Kidney (tissue), 14 donors: ENCODE results near the gene C7orf33. TPM values are rescaled to one million over a fixed set of nuclear protein-coding genes. Genes with fewer than 3 reads are reported as not detected.

Experiments
- DNase-seq, 5 donors: peaks; one replicate each; pipeline ENCODE4 v3.0.0-alpha.2; 2013 to 2020
- FAIRE-seq: peaks from 2 replicates; lab custom pipeline; 2012; peaks lifted over from hg19 to GRCh38; lab: Jason Lieb, UNC
- H3K27ac ChIP-seq, 2 donors: one replicate each; pipeline ENCODE4 v1.7.0; 2013; ENCODE audit warnings: low read depth in 2 of 2, low read length in 2 of 2, inconsistent platforms in 1 of 2
- H3K27me3 ChIP-seq: one replicate; pipeline ENCODE4 v1.7.1; 2013; ENCODE audit warnings: low read length, inconsistent platforms; ENCODE audit not compliant: control insufficient read depth, insufficient read depth
- H3K36me3 ChIP-seq, 3 donors: one replicate each; pipeline versions ENCODE4 v1.7.0 to v1.7.1; 2013; ENCODE audit warnings: low read length in 3 of 3, control low read depth in 1 of 3, inconsistent platforms in 1 of 3; ENCODE audit not compliant: insufficient read depth in 3 of 3, control insufficient read depth in 2 of 3
- H3K4me1 ChIP-seq, 3 donors: one replicate each; pipeline versions ENCODE4 v1.7.0 to v1.7.1; 2013; ENCODE audit warnings: low read length in 3 of 3, inconsistent platforms in 1 of 3, low read depth in 1 of 3; ENCODE audit not compliant: control insufficient read depth in 2 of 3, insufficient read depth in 2 of 3
- H3K4me3 ChIP-seq, 3 donors: one replicate each; pipeline versions ENCODE4 v1.7.0 to v1.8.1; 2013; ENCODE audit warnings: low read length in 3 of 3, control low read depth in 1 of 3, inconsistent platforms in 1 of 3
- H3K9ac ChIP-seq, 3 donors: one replicate each; pipeline versions ENCODE4 v1.7.0 to v1.7.1; 2013; ENCODE audit warnings: low read length in 3 of 3, control low read depth in 1 of 3, inconsistent platforms in 1 of 3
- H3K9me3 ChIP-seq, 3 donors: one replicate each; pipeline versions ENCODE4 v1.7.0 to v1.7.1; 2013; ENCODE audit warnings: low read length in 3 of 3, control low read depth in 1 of 3, inconsistent platforms in 1 of 3; ENCODE audit not compliant: control insufficient read depth in 2 of 3, insufficient read depth in 1 of 3
- CTCF ChIP-seq: IDR thresholded peaks from 3 replicates; pipeline ENCODE4 v1.5.1; 2012; ENCODE audit warnings: mild to moderate bottlenecking, moderate library complexity, borderline replicate concordance; ENCODE audit not compliant: insufficient read depth; ENCODE audit errors: extremely low read depth
- intact Hi-C: fragments of 100-400 bp; cut with DNase I; formaldehyde crosslinking; loops from one replicate; pipeline ENCODE4 v1.11.1; 2022
- polyA plus RNA-seq: library from polyadenylated mRNA; stranded (reverse); fragments of 350-450 nt; fragmentation: Illumina TruSeq; extraction: RNeasy Lipid Tissue Mini Kit (QIAGEN cat#74804); gene quantifications from one replicate; pipeline ENCODE4 v1.2.3, GENCODE V29; 2014; ENCODE audit warnings: low read depth, low replicate concordance; ENCODE audit not compliant: insufficient read depth
- total RNA-seq: library from RNA; stranded (reverse); fragmentation: NEBNext Ultra II Directional; extraction: Animal tissue kit (Norgen Biotek cat#: 25700); gene quantifications from one replicate; pipeline ENCODE4 v1.2.1, GENCODE V29; 2021
- donor health status: control.
- donor health status: control.
- donor health status: control.
- donor health status: control.
- donor health status: control.
- donor health status: DM: yes; HTN: yes; CAD: no.
- donor health status: Normal renal cell carcinoma (clear cell type).

The C7orf33 gene
- total and polyA plus RNA-seq, 2 donors from 2014 or later: not detected

GRCh38 chr7:148625342-148625741 is 34.8 kb downstream of the C7orf33 start:
- no peaks in the 10 kb centered on the region for H3K9me3 ChIP-seq
- no peak overlapping the region for H3K27ac ChIP-seq
- no peak for TF ChIP-seq CTCF
- DNase-seq (peak in 3 of 5 donors; percentile 38 to 62 (median 60)), FAIRE-seq (no peak)
- H3K4me3 ChIP-seq: no peak overlapping the region
- intact Hi-C loops: no loop called here
- no peaks in the 10 kb centered on the region for H3K36me3 ChIP-seq
- H3K4me1 ChIP-seq: no peaks in the 10 kb centered on the region
- H3K27me3 ChIP-seq: peaks cover 2% of the 10 kb centered on the region
- no peak overlapping the region for H3K9ac ChIP-seq

GRCh38 chr7:148626828-148627227 is 36.3 kb downstream of the C7orf33 start:
- no peak for DNase-seq
- no peaks in the 10 kb centered on the region for H3K36me3 ChIP-seq
- intact Hi-C loops: no loop called here
- no peak overlapping the region for H3K4me3 ChIP-seq
- H3K27ac ChIP-seq: no peak overlapping the region
- no peak for FAIRE-seq
- H3K9me3 ChIP-seq: no peaks in the 10 kb centered on the region
- H3K9ac ChIP-seq: no peak overlapping the region
- no peaks in the 10 kb centered on the region for H3K4me1 ChIP-seq
- TF ChIP-seq CTCF: no peak
- H3K27me3 ChIP-seq: no peaks in the 10 kb centered on the region

GRCh38 chr7:148628011-148628410 is 37.4 kb downstream of the C7orf33 start:
- H3K36me3 ChIP-seq: no peaks in the 10 kb centered on the region
- no peak for DNase-seq
- no peak overlapping the region for H3K4me3 ChIP-seq
- no peaks in the 10 kb centered on the region for H3K9me3 ChIP-seq
- intact Hi-C loops: no loop called here
- no peaks in the 10 kb centered on the region for H3K27me3 ChIP-seq
- no peak for FAIRE-seq
- no peak overlapping the region for H3K9ac ChIP-seq
- no peak for TF ChIP-seq CTCF
- H3K4me1 ChIP-seq: no peaks in the 10 kb centered on the region
- H3K27ac ChIP-seq: no peak overlapping the region

GRCh38 chr7:148630078-148630477 is 39.5 kb downstream of the C7orf33 start:
- no peak for TF ChIP-seq CTCF
- H3K27me3 ChIP-seq: no peaks in the 10 kb centered on the region
- FAIRE-seq (no peak), DNase-seq (no peak)
- intact Hi-C loops: no loop called here
- no peaks in the 10 kb centered on the region for H3K4me1 ChIP-seq
- H3K36me3 ChIP-seq: no peaks in the 10 kb centered on the region
- no peak overlapping the region for H3K9ac ChIP-seq
- no peak overlapping the region for H3K27ac ChIP-seq
- no peaks in the 10 kb centered on the region for H3K9me3 ChIP-seq
- no peak overlapping the region for H3K4me3 ChIP-seq
